Stimulated activated CD4-positive, alpha-beta T cell treated with anti-CD3 and anti-CD28 coated beads, Interleukin-1b, Interleukin-23, amount 100 ng/mL, for 1 hour (primary cell): Measurements from ENCODE around the gene ATF6B.
"Not testable (repeated sequence)": the region's sequence is repeated elsewhere in the genome, so short reads cannot be mapped to it uniquely, and the experiment has no call there.

ENCODE experiments used
- DNase-seq, 2 donors: peaks; one replicate each; pipeline ENCODE4 v3.0.0-alpha.2; 2020; ENCODE audit warnings: low read depth in 2 of 2

ATF6B gene

DNA sequence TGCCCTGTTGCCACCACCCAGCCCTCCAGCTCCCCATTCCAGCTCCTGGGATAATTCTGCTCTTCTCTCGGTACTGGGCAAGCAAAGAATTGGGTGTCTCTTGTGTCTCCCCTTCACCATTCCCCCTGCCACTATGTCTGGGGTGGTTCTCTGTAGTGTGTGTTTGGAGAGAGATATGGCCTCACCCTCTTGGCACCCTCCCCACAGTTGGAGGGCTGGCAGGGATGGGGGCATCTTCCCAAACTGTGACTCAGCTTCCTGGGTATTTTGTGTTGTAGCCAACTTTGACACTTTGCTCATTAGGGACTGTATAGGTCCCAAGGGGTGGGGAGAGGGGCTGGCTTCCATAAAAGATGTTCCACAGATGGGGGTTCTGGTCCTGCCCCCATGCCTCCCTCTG, 20.6 kb downstream of the ATF6B start:
- DNase-seq, result no peak

DNA sequence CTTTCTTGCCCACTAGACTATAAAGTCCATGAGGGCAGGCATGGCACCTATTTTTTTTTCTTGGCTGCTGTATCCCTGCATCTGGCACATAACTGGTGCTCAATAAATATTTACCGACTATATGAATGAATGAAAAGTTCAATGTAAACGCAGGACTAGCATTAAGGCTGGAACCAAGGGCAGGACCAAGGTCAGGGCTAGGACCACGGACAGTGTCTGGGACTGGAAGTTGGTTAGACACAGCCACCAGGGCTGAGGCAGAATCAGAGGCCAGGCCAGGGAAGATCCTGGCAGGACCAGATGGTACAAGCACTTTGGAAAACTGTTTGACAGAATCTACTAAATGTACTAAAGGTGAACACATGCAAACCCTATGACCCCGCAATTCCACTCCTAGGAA, 22.6 kb downstream of the ATF6B start:
- no peak for DNase-seq

DNA sequence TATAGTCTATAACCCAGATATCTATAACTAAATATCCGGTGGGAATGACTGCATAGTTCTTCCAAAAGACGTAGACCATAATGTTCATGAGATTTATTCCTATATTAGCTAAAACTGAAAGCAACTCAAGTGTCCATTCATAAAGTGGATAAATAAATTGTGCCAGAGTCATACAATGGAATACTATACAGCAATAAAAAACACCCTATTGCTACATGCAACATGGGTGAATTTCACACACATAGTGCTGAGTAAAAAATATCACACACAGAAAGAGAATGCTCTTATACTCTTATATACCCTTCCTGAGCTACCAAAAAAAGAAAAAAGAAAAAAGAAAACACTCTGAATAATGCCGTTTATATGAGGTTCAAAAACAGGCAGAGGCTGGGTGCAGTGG, 25.8 kb downstream of the ATF6B start:
- no peak for DNase-seq

DNA sequence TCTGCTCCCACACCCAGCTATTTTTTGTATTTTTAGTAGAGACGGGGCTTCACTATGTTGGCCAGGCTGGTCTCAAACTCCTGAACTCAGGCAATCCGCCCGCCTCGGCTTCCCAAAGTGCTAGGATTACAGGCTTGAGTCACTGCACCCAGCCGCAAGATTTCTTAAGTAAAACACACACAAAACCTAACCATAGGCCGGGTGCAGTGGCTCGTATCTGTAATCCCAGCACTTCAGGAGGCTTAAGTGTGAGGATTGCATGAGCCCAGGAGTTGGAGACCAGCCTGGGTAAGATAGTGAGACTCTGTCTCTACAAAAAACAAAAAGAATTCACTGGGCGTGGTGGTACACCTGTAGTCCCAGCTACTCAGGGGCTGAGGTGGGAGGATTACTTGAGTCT, 27.8 kb downstream of the ATF6B start:
- DNase-seq, result not testable (repeated sequence)

DNA sequence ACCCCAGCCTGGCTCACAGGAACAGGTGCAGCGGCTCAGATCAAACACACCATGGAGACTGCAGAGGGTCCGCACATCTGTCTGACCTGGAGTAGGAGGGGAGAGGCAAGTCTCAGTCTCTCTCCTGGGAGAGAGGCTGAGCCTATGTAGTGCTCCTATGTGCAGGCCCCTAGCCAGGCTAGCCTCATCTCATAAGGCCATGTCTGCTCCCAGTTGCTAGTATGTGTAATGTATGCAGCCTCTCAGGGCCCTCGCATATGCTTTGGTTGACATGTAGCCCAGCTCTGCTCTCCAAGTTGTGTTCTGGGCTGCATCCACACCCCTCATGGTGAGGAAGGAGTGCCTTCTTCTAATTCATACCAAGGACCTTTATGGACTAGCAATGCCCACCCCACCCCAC, 30.7 kb downstream of the ATF6B start:
- DNase-seq, result no peak

DNA sequence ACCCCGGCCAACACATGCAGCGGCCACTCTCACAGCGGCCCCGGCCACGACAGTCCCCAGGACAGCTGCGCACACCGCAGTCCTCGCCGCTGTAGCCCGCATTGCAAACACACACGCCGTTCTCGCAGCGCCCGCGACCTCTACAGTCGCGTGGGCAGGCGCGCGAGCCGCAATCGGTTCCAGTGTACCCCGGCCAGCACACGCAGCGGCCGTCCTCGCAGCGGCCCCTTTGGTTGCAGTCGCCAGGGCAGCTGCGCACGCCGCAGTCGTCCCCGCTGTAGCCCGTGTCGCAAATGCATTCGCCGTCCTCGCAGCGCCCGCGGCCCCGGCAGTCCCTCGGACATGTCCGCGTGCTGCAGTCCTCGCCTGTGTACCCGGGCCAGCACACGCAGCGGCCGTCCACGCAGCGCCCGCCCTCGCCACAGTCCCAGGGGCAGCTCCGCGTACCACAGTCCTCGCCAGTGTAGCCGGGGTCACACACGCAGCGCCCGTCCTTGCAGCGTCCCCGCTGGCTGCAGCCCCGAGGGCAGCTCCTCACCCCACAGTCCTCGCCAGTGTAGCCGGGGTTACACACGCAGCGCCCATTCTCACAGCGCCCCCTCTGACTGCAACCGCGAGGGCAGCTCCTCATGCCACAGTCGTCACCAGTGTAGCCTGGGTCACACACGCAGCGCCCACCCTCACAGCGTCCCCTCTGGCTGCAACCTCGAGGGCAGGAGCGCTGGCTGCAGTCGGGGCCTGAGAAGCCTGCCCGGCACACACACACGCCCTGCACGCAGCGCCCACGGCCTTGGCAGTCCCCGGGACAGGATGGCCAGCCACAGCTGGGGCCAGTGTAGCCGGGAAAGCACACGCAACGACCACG, 31.4 kb downstream of the ATF6B start:
- no peak for DNase-seq

DNA sequence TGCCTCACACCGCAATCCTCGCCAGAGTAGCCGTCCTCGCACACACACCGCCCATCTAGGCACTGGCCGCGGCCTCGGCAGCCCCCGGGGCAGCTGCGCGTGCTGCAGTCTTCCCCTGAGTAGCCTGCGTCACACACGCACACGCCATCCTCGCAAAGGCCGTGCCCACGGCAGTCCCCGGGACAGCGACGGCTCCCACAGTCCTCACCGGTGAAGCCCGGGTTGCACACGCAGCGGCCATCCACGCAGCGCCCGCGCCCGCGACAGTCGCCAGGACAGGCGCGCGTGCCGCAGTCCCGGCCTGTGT, 32.0 kb downstream of the ATF6B start:
- no peak for DNase-seq

DNA sequence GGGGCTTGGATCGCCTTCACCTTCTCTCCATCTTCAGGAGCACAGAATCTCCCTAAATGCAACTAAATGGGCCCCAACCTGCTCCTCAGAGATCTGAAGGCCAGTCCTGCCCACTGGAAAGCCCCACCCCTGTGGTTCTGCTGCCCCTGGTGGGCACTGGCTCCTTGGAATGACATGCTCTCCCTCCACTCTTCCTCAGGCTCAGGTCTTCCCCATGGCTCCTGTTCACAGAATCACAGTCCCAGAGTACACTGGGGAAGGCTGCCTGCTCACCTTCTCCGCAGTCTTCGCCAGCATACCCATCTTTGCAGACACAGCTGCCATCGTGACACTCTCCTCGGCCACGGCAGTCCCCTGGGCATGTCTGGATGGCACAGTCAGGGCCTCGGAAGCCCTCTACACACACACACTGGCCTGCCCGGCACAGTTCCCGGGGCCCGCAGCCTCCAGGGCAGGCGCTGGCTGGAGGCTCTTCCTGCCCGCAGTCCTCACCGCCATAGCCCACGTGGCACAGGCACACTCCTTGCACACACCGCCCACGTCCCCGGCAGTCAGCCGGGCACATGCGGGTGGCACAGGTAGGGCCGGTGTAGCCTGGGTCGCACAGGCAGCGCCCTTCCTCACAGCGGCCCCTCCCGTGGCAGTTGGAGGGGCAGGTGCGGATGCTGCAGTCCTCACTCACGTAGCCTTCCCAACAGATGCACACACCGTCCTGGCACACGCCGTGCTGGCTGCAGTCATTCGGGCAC, 32.5 kb downstream of the ATF6B start:
- DNase-seq, result no peak

DNA sequence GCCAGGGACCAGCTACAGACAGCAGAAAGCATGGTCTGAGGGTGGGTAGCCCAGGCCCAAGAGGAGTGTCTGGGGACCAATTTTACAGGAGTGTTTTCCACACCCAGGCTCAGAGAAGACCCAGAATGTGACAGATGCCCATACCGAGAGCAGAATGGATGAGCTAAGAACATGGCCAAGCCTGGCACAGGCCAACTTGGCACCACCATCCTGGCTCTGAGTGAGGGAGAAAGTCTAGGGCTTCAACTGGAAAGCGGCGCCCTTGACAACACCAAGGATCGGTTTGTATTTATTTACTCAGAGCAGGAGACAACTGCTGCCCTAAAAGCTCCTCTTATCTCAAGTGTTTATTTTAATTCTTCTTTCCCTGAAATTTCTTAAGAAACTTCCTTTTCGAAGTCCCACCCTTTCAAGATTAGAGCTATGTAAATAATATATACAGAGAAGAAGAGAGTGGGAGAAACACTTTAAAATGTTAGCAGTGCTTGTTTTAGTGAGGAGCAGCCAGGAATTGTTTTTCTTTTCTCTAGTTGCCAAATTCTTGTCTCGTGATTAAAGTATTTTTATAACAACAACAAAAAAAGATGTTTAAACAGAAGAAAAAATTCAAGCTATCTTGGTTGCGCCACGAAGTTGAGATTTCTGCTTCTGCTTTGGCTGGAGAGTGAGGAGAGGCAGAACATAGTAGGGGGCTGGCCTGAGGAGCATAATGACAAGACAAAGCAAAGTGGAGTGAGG, 35.1 kb downstream of the ATF6B start:
- no peak for DNase-seq

DNA sequence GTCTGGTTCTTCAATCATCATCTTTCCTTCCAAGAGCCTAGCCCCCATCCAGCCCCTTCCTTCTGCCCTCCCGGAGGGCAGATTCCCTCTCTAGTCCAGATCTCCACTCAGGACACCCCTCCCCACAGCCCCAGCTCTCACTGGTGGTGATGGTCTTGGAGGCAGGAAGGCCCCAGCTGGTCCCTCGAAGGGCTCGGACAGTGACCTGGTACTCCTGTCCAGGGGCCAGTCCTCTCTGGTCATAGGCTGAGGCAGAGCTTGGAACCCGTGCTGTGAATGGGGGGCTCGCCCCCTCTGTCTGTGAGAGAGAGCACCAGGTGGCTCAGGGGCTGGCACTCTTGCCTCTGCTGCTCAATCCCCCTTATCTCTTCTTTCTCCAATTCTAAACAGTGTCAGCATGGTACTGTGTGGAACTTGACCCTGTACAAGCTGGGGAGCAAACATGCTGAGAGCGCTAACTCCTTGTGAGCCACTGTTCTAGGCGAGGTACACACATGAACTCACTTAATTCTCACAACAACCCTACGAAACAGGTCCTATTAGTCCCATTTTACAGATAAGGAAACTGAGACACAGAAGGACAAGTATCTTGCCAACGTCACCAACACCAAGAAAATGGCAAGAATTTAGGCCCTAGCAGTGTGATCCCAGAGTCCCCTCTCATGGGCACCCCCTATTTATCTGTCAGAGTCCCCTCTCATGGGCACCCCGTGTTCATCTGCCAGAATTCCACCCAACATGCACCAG, 38.8 kb downstream of the ATF6B start:
- DNase-seq, result no peak

DNA sequence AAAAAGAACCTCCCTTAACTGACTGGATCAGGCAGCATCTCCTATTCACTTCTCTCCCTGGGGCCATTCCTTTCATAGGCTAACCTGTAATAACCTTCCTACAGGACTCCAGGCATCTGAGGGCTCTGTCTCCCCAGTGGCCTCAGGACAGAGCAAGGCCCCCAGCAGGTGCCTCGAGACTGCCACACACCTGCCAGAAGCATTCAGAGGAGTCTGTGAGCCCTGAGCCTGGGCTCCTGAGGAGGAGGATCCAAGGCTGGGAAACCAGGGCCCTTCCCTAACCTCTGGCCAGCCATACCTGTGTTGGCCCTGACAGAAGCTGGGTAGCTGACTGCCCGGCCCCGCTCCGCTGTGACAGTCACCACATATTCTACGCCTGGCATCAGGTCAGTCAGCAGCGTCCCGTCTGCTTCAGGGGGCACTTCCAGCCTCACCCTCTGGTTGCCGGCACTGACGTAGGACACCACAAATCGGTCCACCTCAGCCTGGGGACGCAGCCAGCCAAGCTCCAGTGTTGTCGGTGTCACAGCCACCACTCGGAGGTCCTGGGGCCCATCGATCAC, 39.5 kb downstream of the ATF6B start:
- no peak for DNase-seq

DNA sequence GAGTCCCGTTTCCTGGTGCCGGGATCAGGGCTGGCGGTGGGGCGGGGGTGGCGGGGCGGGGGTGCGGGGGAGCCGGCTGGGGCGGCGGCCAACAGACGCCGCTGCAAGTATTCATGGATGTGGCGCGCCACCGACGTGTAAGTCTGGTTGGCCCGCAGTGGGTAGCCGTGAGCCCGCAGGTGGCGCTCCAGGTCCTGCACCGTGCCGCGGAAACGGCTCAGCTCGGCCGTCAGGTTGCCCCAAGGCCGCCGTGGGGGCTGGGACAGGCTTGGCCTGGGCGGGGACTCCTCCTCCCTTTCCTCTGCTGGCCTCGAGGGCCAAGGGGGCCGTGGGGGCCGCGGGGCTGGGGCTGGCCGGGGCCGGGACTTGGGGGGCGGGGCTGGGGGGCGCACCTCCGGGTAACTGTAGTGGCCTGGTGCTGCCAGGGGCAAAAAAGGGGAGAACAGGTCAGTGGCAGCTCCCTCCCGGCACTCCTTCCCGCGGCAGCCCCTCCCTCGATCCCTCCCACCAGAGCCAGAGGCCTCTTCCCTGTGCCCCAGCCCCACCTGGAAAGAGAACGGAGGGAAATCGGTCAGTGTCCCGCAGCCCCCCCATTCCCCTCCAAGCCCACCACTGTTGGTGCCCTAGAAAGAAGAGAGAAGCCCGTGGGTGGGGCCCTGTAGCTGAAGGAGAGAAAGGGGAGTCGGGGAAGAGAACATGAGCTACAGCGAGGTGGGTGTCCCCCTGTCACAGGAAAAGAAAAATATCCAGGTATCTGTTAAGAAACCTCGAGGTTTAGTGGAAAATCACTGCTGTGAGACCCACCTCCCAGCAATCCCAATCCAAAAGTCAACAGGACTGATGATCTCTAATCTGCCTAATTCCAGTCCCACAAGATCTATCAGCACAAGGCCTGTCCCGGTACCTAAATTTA, 40.2 kb downstream of the ATF6B start:
- DNase-seq, result peak; percentile 21 to 35

DNA sequence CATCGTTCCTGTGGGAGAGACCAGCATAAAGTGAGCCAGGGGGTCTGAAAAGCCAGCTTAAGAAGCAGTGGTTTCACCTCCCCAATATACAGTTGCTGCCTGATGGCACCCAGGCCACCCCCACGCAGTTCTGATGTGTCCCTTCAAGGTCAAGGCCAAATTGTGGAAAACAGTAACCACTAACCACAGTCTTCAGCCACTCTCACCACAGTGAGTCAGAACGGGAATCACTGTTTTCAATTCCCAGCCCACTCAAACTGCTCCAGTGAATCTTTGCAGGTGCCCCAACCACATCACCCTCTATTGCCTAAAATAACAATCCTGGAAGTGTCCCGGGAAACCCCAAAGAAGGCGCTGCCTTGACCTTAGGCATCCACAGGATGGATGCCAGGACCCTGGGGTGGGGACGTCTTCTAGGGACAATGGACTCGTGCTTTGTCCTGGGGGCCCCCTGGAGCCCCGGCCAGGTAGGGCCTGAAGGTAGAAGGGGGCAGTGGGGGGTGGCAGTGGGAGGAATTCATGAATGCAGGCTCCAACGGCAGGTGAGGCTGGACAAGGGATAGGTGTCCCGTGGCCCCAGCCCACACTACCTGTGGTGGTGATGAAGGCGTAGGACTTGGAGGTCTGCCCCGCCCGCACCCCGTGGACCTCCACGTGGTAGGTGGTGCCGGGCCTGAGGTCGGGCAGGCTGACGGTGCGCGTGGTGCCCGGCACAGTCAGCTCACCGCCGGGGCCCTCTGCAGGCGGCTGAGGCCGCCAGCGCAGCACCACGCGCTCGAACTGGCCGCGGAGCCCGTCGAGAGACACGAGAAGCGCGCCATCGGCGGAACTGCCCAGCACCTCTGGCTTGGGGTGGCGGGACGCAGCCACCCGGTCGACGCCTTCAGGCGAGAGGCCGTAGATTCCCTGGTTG, 41.1 kb downstream of the ATF6B start:
- DNase-seq, result no peak

DNA sequence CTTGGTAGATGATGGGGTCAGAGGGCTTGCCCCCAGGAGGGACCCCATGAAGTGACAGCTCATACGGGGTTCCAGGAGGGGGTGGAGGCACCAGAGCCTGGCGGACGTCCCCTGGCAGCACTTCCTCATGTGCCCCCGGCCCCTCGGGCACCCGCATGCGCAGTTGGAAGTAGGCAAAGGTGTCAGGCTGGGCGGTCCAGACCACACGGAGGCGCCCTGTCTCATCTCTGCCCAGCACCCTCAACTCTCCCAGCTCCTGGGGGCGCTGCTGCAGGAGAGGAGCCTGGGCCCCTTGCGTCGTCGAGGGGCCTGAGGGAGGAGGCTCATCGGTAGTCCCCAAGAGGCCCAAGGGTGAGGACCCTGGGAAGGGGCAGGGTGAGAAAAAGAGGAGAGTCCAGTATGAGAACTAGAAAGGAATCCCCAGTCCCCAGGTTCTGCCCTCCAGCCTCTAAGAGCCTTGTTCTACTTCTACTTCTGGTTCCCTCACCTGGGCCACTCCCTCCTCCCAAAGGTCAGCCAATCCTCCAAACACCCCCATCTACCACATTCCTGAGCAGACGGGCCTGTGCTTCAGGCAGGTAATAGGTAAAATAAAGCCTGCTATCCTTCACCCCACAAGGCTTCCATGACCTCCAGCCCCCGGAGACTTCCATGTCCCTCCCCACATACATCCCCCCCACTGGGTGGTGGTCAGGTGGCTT, 42.1 kb downstream of the ATF6B start:
- DNase-seq, result no peak

DNA sequence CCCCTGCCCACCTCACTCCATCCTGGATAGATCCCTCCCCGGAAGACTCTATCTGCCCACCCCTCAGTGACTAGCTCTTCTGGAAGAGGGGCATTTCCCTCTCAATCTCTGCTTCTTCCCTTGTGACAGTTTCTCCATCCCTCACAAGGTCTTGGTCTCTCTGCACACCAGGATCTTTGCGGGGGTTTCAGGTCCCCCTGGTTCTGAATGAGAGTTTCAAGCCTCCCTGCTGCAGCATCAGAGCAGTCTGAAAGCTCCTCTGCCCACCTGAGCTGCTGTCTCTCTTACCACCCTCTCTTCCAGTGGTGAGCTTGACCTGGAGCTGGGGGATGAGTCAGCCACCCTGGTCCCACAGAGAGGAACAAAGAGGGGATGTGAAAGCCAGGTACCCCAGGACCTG, 43.3 kb downstream of the ATF6B start:
- DNase-seq, result no peak

DNA sequence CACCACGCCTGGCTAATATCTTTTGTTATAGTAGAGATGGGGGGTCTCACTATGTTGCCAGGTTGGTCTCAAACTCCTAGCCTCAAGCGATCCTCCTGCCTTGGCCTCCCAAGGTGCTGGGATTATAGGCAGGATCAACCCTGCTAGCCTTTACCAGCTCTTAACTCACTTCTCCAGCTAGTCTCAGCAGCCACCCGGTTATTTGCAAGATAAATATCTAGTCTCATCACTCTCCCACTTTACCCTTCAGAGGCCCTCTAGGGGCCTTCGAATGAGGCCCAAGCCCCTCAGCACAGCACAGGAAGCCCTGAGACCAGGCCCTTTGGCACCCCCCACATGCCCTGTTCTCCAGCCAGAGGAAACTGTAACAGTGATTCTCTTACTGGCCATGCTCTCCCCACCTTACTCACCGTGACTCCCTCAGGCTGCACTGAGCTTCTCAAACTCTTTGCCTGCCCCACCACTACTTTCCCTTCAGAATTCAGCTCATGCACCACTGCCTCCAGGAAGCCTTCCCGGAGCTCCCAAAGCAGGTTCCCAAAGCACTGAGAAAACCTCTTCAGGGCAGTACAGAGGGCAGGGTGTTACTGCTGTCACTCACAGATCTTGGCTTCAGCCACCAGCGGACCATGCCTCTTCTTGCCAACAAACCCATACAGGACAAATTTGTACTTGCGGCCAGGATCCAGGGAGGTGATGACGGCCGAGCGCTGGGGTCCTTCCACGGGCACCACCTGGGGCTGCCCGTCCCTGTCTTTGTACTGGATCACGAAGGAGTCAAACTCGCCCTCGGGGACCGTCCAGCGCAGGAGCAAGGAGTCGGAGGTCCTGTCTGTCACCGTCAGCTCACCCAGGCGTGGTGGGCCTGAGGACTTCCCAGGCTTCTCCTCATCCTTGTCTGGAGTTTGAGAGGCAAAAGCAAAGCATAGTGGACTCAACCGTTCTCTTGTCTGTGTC, 44.0 kb downstream of the ATF6B start:
- no peak for DNase-seq

DNA sequence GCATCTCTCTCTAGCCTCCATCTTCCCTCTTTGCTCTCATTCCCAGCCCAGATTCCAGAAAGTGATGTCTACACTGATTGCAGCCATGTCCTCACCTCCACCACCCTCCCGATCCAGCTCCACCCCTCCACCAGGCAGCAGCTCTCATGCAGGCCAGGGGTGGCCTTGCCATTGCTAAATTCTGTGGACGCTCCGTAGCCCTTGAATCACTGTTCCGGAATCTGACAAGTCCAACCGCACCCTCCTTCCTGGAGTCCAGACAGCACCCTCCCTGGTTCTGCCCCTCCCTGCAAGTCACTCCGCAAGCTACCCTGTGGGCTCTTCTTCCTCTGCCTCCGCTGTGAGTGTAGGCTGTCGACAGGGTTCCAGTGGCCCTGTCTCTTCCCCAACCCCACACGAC, 45.1 kb downstream of the ATF6B start:
- no peak for DNase-seq

DNA sequence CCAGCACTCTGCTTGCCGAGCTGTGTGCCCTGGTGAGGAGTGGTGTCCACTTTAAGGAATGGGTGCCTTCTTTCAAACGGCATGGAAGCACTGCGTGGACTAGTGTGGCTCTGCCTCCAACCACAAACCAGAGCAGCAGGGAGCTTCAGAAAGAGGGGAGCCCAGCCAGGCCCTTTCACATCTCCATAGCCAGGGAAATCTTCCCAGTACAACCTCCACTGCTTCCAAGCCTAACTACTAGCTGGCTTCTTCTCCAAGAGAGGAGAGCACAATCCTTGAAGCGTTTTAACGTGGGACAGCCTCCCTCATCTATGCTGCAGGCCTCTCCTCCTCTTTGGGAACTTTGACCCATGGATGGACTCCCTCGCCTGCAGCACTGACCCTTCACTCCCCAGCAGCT, 45.6 kb downstream of the ATF6B start:
- DNase-seq, result no peak
